HG02852 (cell line): ENCODE data around the gene RSPH9.

Source experiments
- ATAC-seq: cut with Tn5 transposase; IDR thresholded peaks from one replicate; pipeline ENCODE4 v1.9.1; 2021; ENCODE audit warnings: mild to moderate bottlenecking, moderate library complexity; ENCODE audit not compliant: unreplicated experiment

The RSPH9 gene

DNA sequence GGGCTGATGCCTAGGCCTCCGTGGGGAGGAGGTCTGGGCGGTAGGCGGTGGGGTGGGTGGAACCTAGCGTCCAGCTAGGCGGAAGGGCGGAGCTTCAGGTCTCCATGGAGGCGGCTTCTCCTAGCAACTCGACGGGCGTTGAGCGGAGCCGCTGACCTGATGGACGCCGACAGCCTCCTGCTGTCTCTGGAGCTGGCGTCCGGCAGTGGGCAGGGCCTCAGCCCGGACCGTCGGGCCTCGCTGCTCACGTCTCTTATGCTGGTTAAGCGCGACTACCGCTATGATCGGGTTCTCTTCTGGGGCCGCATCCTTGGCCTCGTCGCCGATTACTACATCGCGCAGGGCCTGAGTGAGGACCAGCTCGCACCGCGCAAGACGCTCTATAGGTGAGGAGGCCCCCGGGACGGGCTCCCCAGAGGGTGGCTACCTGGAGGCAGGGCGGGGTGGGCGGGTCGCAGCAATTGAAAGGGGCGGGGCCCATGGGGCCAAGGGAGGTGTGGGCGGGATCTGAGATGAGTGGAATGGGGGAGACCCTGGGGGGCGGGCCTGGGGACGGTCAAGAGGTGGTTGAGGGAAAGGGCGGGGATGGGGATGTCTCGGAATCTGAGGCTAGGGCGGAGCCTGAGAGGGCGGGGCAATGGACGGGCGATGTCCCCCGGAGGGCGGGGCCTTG, at the start of gene RSPH9:
Gene RSPH9, plus strand, starts transcription at position 97 of the 673 bp plus-strand sequence. Its CDS starts 63 bp downstream, at position 160.
- ATAC-seq, result no peak

GRCh38 chr6:43600595-43600994, 44.2 kb upstream of the RSPH9 start:
- no peak for ATAC-seq

GRCh38 chr6:43604174-43604573, 40.7 kb upstream of the RSPH9 start:
- no peak for ATAC-seq

GRCh38 chr6:43606019-43606418, 38.8 kb upstream of the RSPH9 start:
- no peak for ATAC-seq

DNA sequence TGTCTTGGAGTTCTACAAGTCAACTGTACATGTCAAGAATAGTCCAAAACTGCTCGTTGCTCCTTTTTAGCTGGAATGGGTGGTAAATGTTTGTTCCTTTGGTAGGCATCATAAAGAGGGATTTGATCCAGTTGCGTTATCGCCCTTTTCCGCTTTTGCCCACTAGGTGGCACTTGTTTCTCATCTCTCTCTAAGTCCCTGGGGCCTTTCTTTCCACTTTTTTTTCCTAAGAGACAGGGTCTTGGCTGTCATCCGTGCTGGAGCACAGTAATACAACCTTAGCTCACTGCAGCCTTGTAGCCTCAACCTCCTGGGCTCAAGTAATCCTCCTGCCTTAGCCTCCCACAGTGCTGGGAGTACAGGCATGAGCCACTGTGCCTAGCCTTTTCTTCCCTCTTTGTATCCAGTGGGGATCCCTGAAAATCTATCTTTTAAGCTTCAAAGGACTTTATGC, 36.5 kb upstream of the RSPH9 start:
- no peak for ATAC-seq

DNA sequence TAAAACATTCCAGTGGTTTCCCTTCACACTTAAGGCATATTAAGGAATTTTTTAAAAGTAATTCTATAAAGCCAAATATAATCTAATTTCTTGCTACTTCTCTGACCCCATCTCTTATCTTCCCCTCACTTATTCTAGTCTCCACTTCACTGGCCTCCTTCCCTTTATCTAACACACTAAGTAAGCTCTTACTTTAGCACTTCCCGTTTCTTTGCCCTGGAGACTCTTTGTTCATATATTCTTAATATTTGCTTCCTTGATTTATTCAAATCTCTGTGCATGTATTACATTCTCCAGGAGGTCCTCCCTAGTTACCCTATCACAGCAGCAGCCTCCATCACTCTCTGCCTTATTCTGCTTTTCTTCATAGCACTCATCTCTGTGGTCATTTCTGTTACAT, 36.0 kb upstream of the RSPH9 start:
- ATAC-seq, result no peak

- ATAC-seq, result no peak
These were observed 35.4 kb upstream of the RSPH9 start for GRCh38 chr6:43609402-43609801.

GRCh38 chr6:43610431-43610830, 34.4 kb upstream of the RSPH9 start:
- ATAC-seq, result no peak

- ATAC-seq, result no peak
These were observed 31.0 kb upstream of the RSPH9 start for GRCh38 chr6:43613721-43614395.

- no peak for ATAC-seq
These were observed 30.5 kb upstream of the RSPH9 start for GRCh38 chr6:43614396-43614730.

GRCh38 chr6:43616725-43617472, 27.9 kb upstream of the RSPH9 start:
- ATAC-seq, result no peak

DNA sequence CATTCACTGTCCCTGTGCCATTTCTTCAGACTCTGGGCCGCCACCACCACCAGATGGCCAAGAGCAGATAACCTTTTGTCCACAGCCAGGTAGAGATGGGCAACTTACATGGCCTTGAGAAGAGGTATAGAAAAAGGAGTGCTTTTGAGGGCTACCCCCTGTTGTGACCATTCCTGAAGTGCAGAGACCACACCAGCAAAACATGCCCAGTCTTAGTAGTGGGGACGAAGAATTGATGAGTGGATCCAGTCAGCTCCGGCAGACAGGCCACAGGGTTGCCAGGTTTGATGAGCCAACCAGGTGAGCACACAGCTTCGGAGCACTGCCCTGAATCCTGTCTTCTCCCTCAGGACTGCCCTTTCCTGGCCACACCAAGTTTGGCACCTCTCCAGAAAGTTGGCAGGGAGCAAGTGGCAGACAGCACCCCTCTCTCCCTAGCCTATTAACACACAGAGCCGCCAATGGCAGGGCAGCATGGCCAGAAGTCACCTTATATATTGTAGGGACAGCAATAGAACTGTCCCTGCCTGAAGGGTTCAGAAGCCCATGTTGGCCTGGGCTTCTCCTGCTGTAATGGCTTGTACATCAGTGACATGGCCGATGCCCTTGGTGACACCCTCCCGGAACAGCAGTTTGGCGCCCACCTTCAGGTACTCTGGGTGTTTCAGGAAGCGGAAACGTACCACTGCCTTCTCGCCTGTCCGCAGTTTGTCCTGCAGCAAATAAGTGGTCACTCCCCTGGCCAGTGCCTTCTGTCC, 23.6 kb upstream of the RSPH9 start:
- ATAC-seq, result no peak

GRCh38 chr6:43621836-43622180, 23.0 kb upstream of the RSPH9 start:
- ATAC-seq, result no peak

- no peak for ATAC-seq
These were observed 22.3 kb upstream of the RSPH9 start for GRCh38 chr6:43622541-43622940.

- no peak for ATAC-seq
These were observed 20.7 kb upstream of the RSPH9 start for GRCh38 chr6:43623880-43624785.

DNA sequence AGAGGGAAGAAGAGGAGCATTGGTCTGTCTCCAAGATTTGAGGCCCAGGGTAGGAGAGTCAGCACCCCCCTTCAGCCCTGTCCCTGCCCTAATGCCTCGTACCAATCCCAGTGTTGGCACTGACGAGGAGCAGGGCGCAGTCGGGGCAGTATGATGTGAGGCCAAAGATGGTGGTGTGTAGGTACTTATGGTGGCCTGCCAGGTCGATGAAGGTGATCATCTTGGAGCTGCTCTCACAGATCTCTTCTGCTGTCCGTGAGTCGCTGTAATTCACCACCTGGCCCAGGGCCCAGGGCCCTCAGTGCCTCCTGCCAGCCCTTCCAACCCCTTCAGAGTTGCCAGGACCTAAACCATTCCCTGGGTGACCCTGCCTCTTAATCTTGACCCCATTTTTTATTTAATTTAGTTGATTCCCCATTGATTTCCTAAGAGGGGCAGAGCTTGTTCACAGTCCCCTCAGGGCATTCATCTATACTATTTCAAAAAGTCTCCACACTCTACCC, 20.0 kb upstream of the RSPH9 start:
- ATAC-seq, result no peak

DNA sequence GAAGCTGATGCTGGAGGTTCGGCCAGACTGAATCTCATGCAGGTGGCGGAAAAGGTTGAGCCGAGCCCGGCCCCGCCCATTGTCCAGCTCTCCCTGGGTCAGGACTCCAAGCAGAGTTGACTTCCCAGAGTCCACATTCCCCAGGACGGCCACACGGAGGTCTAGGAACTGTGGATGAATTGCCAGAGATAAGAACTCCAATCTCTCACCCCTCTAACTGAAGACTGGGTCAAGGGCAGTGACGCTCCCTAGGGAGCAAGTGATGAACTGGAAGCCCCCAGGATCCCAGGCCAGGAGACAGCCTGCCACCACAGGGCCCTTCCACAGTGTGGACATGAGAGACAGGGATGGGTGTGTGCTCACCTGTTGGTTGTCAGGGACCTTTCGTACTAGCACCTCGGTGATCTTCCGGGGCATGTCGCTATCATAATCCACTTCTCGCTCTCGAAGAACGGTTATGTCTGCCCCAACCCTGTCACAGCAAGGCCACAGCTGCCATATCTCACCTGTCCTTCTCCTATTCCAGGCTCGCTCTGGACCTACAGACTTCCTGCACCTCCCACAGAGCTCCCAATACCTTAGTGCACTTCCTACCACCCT, 19.3 kb upstream of the RSPH9 start:
- no peak for ATAC-seq

- ATAC-seq, result no peak
These were observed 17.6 kb upstream of the RSPH9 start for GRCh38 chr6:43627008-43627825.
